ENCODE measurements around the gene FAM229A.

DNA sequence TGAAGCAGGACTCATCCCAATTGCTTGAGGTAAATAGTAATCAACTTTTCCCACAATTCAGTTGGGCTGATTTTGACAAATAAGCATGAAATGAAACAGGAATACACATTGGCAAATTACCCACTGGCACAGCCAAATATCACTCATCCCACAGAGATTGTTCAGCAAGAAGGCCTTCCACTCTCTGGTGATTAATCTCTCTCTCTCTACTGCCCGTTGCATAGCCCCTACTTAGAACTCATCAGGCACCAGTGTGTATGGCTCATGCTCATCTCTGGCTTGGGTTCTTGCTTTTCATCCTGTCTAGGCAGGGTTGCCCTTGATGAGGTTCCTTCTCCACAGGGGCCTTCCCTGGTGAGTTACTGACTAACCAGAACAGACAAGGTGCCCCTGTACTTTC lies 30.9 kb upstream of the FAM229A start:
- TF ChIP-seq POLR2A (IDR thresholded peaks at IDR 0.05), result no peak
- TF ChIP-seq, protein P1, sequence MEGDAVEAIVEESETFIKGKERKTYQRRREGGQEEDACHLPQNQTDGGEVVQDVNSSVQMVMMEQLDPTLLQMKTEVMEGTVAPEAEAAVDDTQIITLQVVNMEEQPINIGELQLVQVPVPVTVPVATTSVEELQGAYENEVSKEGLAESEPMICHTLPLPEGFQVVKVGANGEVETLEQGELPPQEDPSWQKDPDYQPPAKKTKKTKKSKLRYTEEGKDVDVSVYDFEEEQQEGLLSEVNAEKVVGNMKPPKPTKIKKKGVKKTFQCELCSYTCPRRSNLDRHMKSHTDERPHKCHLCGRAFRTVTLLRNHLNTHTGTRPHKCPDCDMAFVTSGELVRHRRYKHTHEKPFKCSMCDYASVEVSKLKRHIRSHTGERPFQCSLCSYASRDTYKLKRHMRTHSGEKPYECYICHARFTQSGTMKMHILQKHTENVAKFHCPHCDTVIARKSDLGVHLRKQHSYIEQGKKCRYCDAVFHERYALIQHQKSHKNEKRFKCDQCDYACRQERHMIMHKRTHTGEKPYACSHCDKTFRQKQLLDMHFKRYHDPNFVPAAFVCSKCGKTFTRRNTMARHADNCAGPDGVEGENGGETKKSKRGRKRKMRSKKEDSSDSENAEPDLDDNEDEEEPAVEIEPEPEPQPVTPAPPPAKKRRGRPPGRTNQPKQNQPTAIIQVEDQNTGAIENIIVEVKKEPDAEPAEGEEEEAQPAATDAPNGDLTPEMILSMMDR (IDR thresholded peaks at IDR 0.05), result no peak

Measured in esophagus squamous epithelium (tissue), 4 donors.